Adrenal gland (tissue), 12 donors: ENCODE measurements around the gene AQP12B. TPM values are rescaled to one million over a fixed set of nuclear protein-coding genes. Genes with fewer than 3 reads are reported as not detected.
A peak's percentile ranks its signal among the peaks of the same experiment; 100 is the strongest.

Experiments used
- DNase-seq, 7 donors: peaks; one replicate each; pipeline ENCODE4 v3.0.0-alpha.2; 2019 to 2020
- H3K27ac ChIP-seq, 5 donors: fragments of 200-600 bp; sonication (generic) in 4 of 5; 1 replicate in 3 of 5; 2 replicates in 2 of 5; pipeline versions ENCODE4 v1.5.1 to v1.8.0; 2016 to 2020; ENCODE audit warnings: mild to moderate bottlenecking in 1 of 5
- H3K27me3 ChIP-seq: fragments of 200-600 bp; 2 replicates; pipeline ENCODE4 v1.8.0; 2021
- H3K36me3 ChIP-seq, 2 donors: fragments of 200-600 bp; replicated peaks in 1 of 2; 1 replicate in 1 of 2; 2 replicates in 1 of 2; pipeline versions ENCODE4 v1.5.1 to v1.8.0; 2018 to 2022
- H3K4me1 ChIP-seq, 2 donors: fragments of 200-600 bp; replicated peaks in 1 of 2; 1 replicate in 1 of 2; 2 replicates in 1 of 2; pipeline versions ENCODE4 v1.5.1 to v1.8.0; 2018 to 2021
- H3K4me3 ChIP-seq, 4 donors: fragments of 200-600 bp; sonication (generic) in 3 of 4; one replicate each; pipeline ENCODE4 v1.5.1; 2016 to 2018
- H3K9me3 ChIP-seq, 3 donors: fragments of 200-600 bp; sonication (generic) in 1 of 3; replicated peaks in 1 of 3; 1 replicate in 2 of 3; 2 replicates in 1 of 3; pipeline versions ENCODE4 v1.5.1 to v1.8.0; 2016 to 2021
- CTCF ChIP-seq, 6 experiments: fragments of 450-650 bp in 4 of 6; fragments of 200-600 bp in 2 of 6; sonication (generic) in 1 of 6; IDR thresholded peaks; 1 replicate in 5 of 6; 2 replicates in 1 of 6; pipeline versions ENCODE4 v1.5.1 to v1.8.0; 2016 to 2021; ENCODE audit warnings: antibody characterized with exemption in 6 of 6, mild to moderate bottlenecking in 2 of 6, moderate library complexity in 1 of 6
- POLR2A ChIP-seq, 2 donors: fragments of 450-650 bp; IDR thresholded peaks; one replicate each; pipeline ENCODE4 v1.6.1; 2017; ENCODE audit warnings: antibody characterized with exemption in 2 of 2, mild to moderate bottlenecking in 2 of 2, moderate library complexity in 1 of 2
- WGBS, 4 donors: extraction: QIAGEN DNeasy Blood & Tissue Kit in 2 of 4; methylation state at CpG; one replicate each; pipeline versions ENCODE4 v1.1.5 to v1.1.7; 2013 to 2017; 5-methylcytosine and 5-hydroxymethylcytosine counted together
- intact Hi-C, 2 donors: fragments of 100-400 bp; cut with DNase I; formaldehyde crosslinking; loops; one replicate each; pipeline versions ENCODE4 v1.14.1 to v1.15.0; 2022 to 2023
- polyA plus RNA-seq, 3 donors: library from polyadenylated mRNA; stranded (reverse); fragments of 200-250 nt in 2 of 3; fragments of 350-450 nt in 1 of 3; fragmentation: Illumina TruSeq in 1 of 3; extraction: RNeasy Lipid Tissue Mini Kit (QIAGEN cat#74804) in 1 of 3; gene quantifications; one replicate each; pipeline ENCODE4 v1.2.3, GENCODE V29; 2013 to 2014
- small RNA-seq, 2 donors: library from RNA; depleted of rRNA; stranded (forward); fragments of <200 nt; gene quantifications; one replicate each; pipeline ENCODE3, GENCODE V24; 2016
- total RNA-seq, 9 donors: library from RNA; depleted of rRNA in 4 of 9; stranded (reverse); fragments of >200 nt in 4 of 9; fragments of 120-200 nt in 1 of 9; fragmentation: NEBNext Ultra II Directional in 1 of 9; extraction: Animal tissue kit (Norgen Biotek cat#: 25700) in 1 of 9; gene quantifications; one replicate each; pipeline versions ENCODE4 v1.1.0 to v1.2.4, GENCODE V29; 2013 to 2023
- donor health status: healthy with polysubstance abuse.
- donor health status: Bipolar disorder and iron deficiency.
- donor health status: DM: yes; HTN: yes; CAD: no.
- donor health status: DM: no; HTN: no; CAD: no.
- donor health status: DM: no; HTN: no; CAD: no.
- donor health status: DM: yes; HTN: yes; CAD: no.

The AQP12B gene
- total and polyA plus RNA-seq, 12 donors = 0.07 to 0.48 TPM; not detected in 10

- H3K27ac ChIP-seq = no peak overlapping the region
- no peaks in the 10 kb centered on the region for H3K36me3 ChIP-seq
- H3K27me3 ChIP-seq = peaks cover 3% of the 10 kb centered on the region
- H3K9me3 ChIP-seq = no peaks in the 10 kb centered on the region
- intact Hi-C loops = no loop called here
- WGBS, 4 donors = 14 to 49% (median 33%) methylated on average over 6 to 21 of the region's 21 CpGs
- DNase-seq = peak in 4 of 7 donors; percentile 18 to 42 (median 30)
- no peaks in the 10 kb centered on the region for H3K4me1 ChIP-seq
- H3K4me3 ChIP-seq = no peak overlapping the region
- no peak for TF ChIP-seq POLR2A (IDR thresholded peaks at IDR 0.05)
- TF ChIP-seq CTCF (IDR thresholded peaks at IDR 0.05) = no peak
Observed at GRCh38 chr2:240626531-240627300, 56.0 kb downstream of the AQP12B start.

Small RNA genes lying within 50 kb of the gene (small RNA-seq; reads per million reads assigned to genes)
- 0 reads per million in 2 donors for gene AC011298.3

Other genes with a start within 250 kb of the AQP12B start
- gene GPC1, start 247.2 kb downstream of the AQP12B start, total RNA-seq = 100 to 1,000 TPM in 7 of 9 donors, 10 to 100 TPM in 2; 11.8 to 202 (median 142) TPM
- gene GPC1, start 247.2 kb downstream of the AQP12B start, polyA plus RNA-seq = 10 to 100 TPM; 13.4 to 97.6 (median 70.9) TPM
- gene ANKMY1, start 124.9 kb downstream of the AQP12B start, total RNA-seq = 10 to 100 TPM in 6 of 9 donors, 1 to 10 TPM in 3; 7.2 to 20.3 (median 12.0) TPM
- gene ANKMY1, start 124.9 kb downstream of the AQP12B start, polyA plus RNA-seq = 10 to 100 TPM in 2 of 3 donors, 1 to 10 TPM in 1; 8.1 to 31.7 (median 10.0) TPM
- 10 to 100 TPM in 4 of 9 donors, 1 to 10 TPM in 5; 4.9 to 22.2 (median 8.3) TPM for gene DUSP28, start 122.5 kb downstream of the AQP12B start, total RNA-seq
- gene DUSP28, start 122.5 kb downstream of the AQP12B start, polyA plus RNA-seq = 10 to 100 TPM in 1 of 3 donors, 1 to 10 TPM in 2; 7.2 to 14.5 (median 8.8) TPM
- gene RNPEPL1, start 114.4 kb downstream of the AQP12B start, total RNA-seq = 10 to 100 TPM; 13.5 to 93.3 (median 58.9) TPM
- gene RNPEPL1, start 114.4 kb downstream of the AQP12B start, polyA plus RNA-seq = 100 to 1,000 TPM in 2 of 3 donors, 1 to 10 TPM in 1; 5.1 to 259 (median 110) TPM
- 10 to 100 TPM; 17.3 to 41.8 (median 25.0) TPM for gene CAPN10, start 96.2 kb downstream of the AQP12B start, total RNA-seq
- gene CAPN10, start 96.2 kb downstream of the AQP12B start, polyA plus RNA-seq = 100 to 1,000 TPM in 2 of 3 donors, 1 to 10 TPM in 1; 4.7 to 158 (median 102) TPM
- 1 to 10 TPM in 4 of 9 donors, under 1 TPM in 4, not detected in 1; 0.32 to 1.4 (median 0.99) TPM for gene GPR35, start 57.4 kb downstream of the AQP12B start, total RNA-seq
- gene GPR35, start 57.4 kb downstream of the AQP12B start, polyA plus RNA-seq = 1 to 10 TPM in 2 of 3 donors, under 1 TPM in 1; 0.07 to 5.7 (median 3.5) TPM
- not detected for gene AQP12A, start 9.0 kb upstream of the AQP12B start, total RNA-seq
- not detected for gene AQP12A, start 9.0 kb upstream of the AQP12B start, polyA plus RNA-seq
- 10 to 100 TPM in 4 of 9 donors, 1 to 10 TPM in 2, under 1 TPM in 3; 0.35 to 51.3 (median 2.7) TPM for gene KIF1A, start 137.3 kb upstream of the AQP12B start, total RNA-seq
- gene KIF1A, start 137.3 kb upstream of the AQP12B start, polyA plus RNA-seq = 100 to 1,000 TPM in 1 of 3 donors, 10 to 100 TPM in 2; 11.0 to 106 (median 16.1) TPM
- 1 to 10 TPM in 1 of 9 donors, under 1 TPM in 5, not detected in 3; 0.14 to 1.2 (median 0.78) TPM for gene AGXT, start 185.9 kb upstream of the AQP12B start, total RNA-seq
- gene AGXT, start 185.9 kb upstream of the AQP12B start, polyA plus RNA-seq = under 1 TPM; 0.16 to 0.47 (median 0.26) TPM
- not detected for gene MAB21L4, start 213.3 kb upstream of the AQP12B start, total RNA-seq
- gene MAB21L4, start 213.3 kb upstream of the AQP12B start, polyA plus RNA-seq = under 1 TPM in 2 of 3 donors, not detected in 1; 0.10 to 0.32 TPM
- under 1 TPM in 4 of 9 donors, not detected in 5; 0.07 to 0.65 (median 0.28) TPM for gene CROCC2, start 223.5 kb upstream of the AQP12B start, total RNA-seq
- gene CROCC2, start 223.5 kb upstream of the AQP12B start, polyA plus RNA-seq = under 1 TPM in 2 of 3 donors, not detected in 1; 0.07 to 0.32 TPM